Breast epithelium (tissue), 4 donors: ENCODE measurements around the gene CACNB3. TPM values are rescaled to one million over a fixed set of nuclear protein-coding genes. Genes with fewer than 3 reads are reported as not detected.
"Not testable (repeated sequence)": the region's sequence is repeated elsewhere in the genome, so short reads cannot be mapped to it uniquely, and the experiment has no call there.

Source experiments
- DNase-seq, 2 donors: peaks; one replicate each; pipeline ENCODE4 v3.0.0-alpha.2; 2019; ENCODE audit warnings: low spot score in 2 of 2
- H3K27ac ChIP-seq, 2 donors: fragments of 200-600 bp; sonication (generic) in 1 of 2; one replicate each; pipeline ENCODE4 v1.5.1; 2016 to 2019; ENCODE audit warnings: mild to moderate bottlenecking in 1 of 2
- H3K27me3 ChIP-seq, 2 donors: fragments of 200-600 bp; sonication (generic) in 1 of 2; one replicate each; pipeline versions ENCODE4 v1.5.1 to v1.6.0; 2017 to 2019; ENCODE audit warnings: control low read depth in 1 of 2, mild to moderate bottlenecking in 1 of 2
- H3K36me3 ChIP-seq: fragments of 200-600 bp; one replicate; pipeline ENCODE4 v1.5.1; 2019
- H3K4me1 ChIP-seq, 2 donors: fragments of 200-600 bp; sonication (generic); one replicate each; pipeline ENCODE4 v1.5.1; 2016 to 2019; ENCODE audit warnings: control low read depth in 1 of 2
- H3K4me3 ChIP-seq, 3 donors: fragments of 200-600 bp; sonication (generic); 1 replicate in 2 of 3; 2 replicates in 1 of 3; pipeline ENCODE4 v1.5.1; 2016 to 2019; ENCODE audit warnings: mild to moderate bottlenecking in 3 of 3, moderate library complexity in 2 of 3
- H3K9me3 ChIP-seq, 2 donors: fragments of 200-600 bp; sonication (generic) in 1 of 2; one replicate each; pipeline ENCODE4 v1.5.1; 2016 to 2019; ENCODE audit warnings: control low read depth in 1 of 2
- POLR2A ChIP-seq: fragments of 450-650 bp; IDR thresholded peaks from one replicate; pipeline ENCODE4 v1.6.1; 2016; ENCODE audit warnings: antibody characterized with exemption, mild to moderate bottlenecking, moderate library complexity
- POLR2AphosphoS5 ChIP-seq, 3 donors: sonication (generic); formaldehyde crosslinking; IDR thresholded peaks; one replicate each; pipeline ENCODE4 v1.6.1; 2017; ENCODE audit warnings: antibody characterized with exemption in 3 of 3
- intact Hi-C: fragments of 100-400 bp; cut with DNase I; formaldehyde crosslinking; loops from one replicate; pipeline ENCODE4 v1.15.1; 2023; ENCODE audit warnings: low total_unique reads
- total RNA-seq, 3 donors: library from RNA; depleted of rRNA; stranded (reverse); fragments of >200 nt; gene quantifications; one replicate each; pipeline ENCODE4 v1.1.0, GENCODE V29; 2016
- TF ChIP-seq, protein P1 (sequence below), 3 donors: fragments of 450-650 bp; IDR thresholded peaks; one replicate each; pipeline ENCODE4 v1.5.1; 2016 to 2017; ENCODE audit warnings: antibody characterized with exemption in 3 of 3, mild to moderate bottlenecking in 3 of 3, moderate library complexity in 3 of 3

CACNB3 gene
- total RNA-seq, 3 donors from 2014 or later, result 4.0 to 17.0 (median 10.8) TPM

DNA sequence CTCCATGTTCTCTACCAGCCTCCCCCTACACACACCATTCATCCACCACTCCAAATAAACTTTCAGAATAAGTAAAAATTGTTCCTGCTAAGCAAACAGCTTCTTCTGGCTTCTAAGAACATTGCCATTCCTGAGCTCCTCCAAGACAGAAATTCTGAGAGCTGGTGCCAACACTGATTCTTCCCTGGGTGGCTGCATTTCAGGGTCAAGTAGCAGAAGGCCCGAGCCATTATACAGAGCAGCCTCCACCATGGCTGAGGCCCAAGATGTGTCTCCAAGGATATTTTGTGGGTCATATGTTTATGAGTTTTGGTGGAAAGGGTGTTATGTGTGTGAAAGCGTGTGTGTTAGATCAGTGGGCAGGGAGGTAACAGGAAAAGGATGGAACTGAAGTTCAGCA is 50.9 kb downstream of the CACNB3 start:
- Histone ChIP-seq H3K36me3 (no peaks in the 10 kb centered on the region), H3K27ac (no peak overlapping the region), H3K9me3 (no peaks in the 10 kb centered on the region), H3K4me1 (peaks cover 5 to 16% of the 10 kb centered on the region in 2 donors), H3K4me3 (no peak overlapping the region), H3K27me3 (no peaks in the 10 kb centered on the region)
- no peak for DNase-seq
- intact Hi-C loops, result no loop called here
- no peak for TF ChIP-seq POLR2AphosphoS5 (IDR thresholded peaks at IDR 0.05)
- no peak for TF ChIP-seq POLR2A
- TF ChIP-seq, protein P1, sequence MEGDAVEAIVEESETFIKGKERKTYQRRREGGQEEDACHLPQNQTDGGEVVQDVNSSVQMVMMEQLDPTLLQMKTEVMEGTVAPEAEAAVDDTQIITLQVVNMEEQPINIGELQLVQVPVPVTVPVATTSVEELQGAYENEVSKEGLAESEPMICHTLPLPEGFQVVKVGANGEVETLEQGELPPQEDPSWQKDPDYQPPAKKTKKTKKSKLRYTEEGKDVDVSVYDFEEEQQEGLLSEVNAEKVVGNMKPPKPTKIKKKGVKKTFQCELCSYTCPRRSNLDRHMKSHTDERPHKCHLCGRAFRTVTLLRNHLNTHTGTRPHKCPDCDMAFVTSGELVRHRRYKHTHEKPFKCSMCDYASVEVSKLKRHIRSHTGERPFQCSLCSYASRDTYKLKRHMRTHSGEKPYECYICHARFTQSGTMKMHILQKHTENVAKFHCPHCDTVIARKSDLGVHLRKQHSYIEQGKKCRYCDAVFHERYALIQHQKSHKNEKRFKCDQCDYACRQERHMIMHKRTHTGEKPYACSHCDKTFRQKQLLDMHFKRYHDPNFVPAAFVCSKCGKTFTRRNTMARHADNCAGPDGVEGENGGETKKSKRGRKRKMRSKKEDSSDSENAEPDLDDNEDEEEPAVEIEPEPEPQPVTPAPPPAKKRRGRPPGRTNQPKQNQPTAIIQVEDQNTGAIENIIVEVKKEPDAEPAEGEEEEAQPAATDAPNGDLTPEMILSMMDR (IDR thresholded peaks at IDR 0.05), result no peak

DNA sequence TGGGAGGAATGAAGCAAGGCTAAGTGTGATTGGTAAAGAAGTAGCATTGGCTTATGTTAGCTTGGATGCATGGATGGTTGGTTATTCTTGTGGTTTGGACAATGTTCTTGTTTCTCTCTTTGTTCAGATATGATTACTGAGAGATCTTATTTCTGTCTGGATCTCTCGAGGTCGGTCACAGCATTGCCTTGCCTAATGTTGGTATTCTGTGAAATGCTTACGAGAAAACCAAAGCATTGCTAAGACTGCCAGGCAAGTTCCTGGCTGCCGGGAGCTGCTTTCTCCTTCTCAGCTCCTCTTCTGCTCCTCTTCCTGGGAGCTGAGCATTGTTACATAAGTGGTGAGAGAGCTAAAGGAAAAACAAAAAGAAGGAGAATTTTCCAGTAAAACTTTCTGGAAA is 54.8 kb downstream of the CACNB3 start:
- no peaks in the 10 kb centered on the region for H3K9me3 ChIP-seq
- TF ChIP-seq POLR2A (no peak), POLR2AphosphoS5 (IDR thresholded peaks at IDR 0.05) (no peak)
- TF ChIP-seq, protein P1 (IDR thresholded peaks at IDR 0.05), result no peak
- no peak overlapping the region for H3K4me3 ChIP-seq
- no peak overlapping the region for H3K27ac ChIP-seq
- no peak for DNase-seq
- no peaks in the 10 kb centered on the region for H3K36me3 ChIP-seq
- intact Hi-C loops, result no loop called here
- H3K4me1 ChIP-seq, result no peaks in the 10 kb centered on the region
- no peaks in the 10 kb centered on the region for H3K27me3 ChIP-seq

DNA sequence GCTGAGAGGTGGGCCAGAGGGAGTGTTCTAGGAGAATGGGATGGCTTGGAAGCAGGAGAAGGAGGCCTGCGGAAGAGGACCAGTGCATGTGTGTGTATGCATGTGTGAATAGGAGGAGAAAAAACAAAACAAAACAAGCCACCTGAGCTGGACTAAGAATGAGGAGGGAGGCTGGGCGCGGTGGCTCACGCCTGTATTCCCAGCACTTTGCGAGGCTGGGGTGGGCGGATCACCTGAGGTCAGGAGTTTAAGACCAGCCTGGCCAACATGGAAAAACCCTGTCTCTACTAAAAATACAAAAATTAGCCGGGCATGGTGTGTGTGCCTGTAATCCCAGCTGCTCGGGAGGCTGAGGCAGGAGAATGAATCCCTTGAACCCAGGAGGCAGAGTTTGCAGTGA is 55.2 kb downstream of the CACNB3 start:
- H3K27me3 ChIP-seq, H3K4me1 ChIP-seq, H3K27ac ChIP-seq, H3K36me3 ChIP-seq, H3K4me3 ChIP-seq, intact Hi-C loops, H3K9me3 ChIP-seq, DNase-seq: not testable (repeated sequence)

DNA sequence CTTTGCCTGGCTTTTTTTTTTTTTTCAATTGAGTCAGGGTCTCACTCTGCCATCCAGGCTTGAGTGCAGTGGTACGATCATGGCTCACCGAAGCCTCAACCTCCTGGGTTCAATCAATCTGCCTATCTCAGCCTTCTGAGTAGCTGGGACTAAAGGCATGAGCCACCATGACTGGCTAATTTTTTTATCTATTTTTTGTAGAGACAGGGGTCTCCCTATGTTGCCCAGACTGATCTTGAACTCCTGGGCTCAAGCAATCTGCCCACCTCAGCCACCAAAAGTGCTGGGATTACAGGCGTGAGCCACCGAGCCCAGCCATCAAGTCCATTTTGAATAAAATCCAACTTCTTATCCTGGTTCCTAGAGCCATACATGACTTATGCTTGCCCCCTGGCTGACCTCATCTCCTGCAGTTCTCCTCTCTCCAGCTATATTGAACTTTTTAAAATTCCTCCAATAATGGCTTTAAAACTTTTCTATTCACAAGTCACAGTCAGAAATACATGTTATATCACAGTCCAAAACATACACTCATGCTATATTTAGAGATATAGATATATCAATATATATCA is 57.7 kb downstream of the CACNB3 start:
- TF ChIP-seq POLR2AphosphoS5 (IDR thresholded peaks at IDR 0.05) (no peak), POLR2A (no peak)
- TF ChIP-seq, protein P1 (IDR thresholded peaks at IDR 0.05), result no peak
- Histone ChIP-seq H3K27ac (no peak overlapping the region), H3K27me3 (no peaks in the 10 kb centered on the region), H3K36me3 (no peaks in the 10 kb centered on the region), H3K4me3 (no peak overlapping the region), H3K4me1 (no peaks in the 10 kb centered on the region), H3K9me3 (no peaks in the 10 kb centered on the region)
- intact Hi-C loops, result no loop called here
- DNase-seq, result no peak

Other genes with a start within 250 kb of the CACNB3 start
- not detected for gene LALBA, start 248.4 kb upstream of the CACNB3 start, total RNA-seq
- 100 to 1,000 TPM in 1 of 3 donors, 10 to 100 TPM in 2; 48.0 to 113 (median 76.4) TPM for gene KANSL2, start 136.3 kb upstream of the CACNB3 start, total RNA-seq
- 10 to 100 TPM; 25.9 to 51.7 (median 26.7) TPM for gene CCNT1, start 101.8 kb upstream of the CACNB3 start, total RNA-seq
- 10 to 100 TPM; 42.0 to 61.4 (median 46.7) TPM for gene ADCY6, start 29.4 kb upstream of the CACNB3 start, total RNA-seq
- gene DDX23, start 33.7 kb downstream of the CACNB3 start, total RNA-seq, result 10 to 100 TPM; 65.4 to 89.9 (median 76.0) TPM
- 1 to 10 TPM; 1.1 to 5.4 (median 3.3) TPM for gene RND1, start 47.4 kb downstream of the CACNB3 start, total RNA-seq
- gene FKBP11, start 107.0 kb downstream of the CACNB3 start, total RNA-seq, result 10 to 100 TPM in 2 of 3 donors, 1 to 10 TPM in 1; 3.7 to 15.7 (median 13.5) TPM
- 10 to 100 TPM; 65.2 to 86.2 (median 75.2) TPM for gene ARF3, start 139.0 kb downstream of the CACNB3 start, total RNA-seq
- gene WNT10B, start 153.2 kb downstream of the CACNB3 start, total RNA-seq, result 1 to 10 TPM in 1 of 3 donors, under 1 TPM in 1, not detected in 1; 0.29 to 1.3 TPM
- gene WNT1, start 159.8 kb downstream of the CACNB3 start, total RNA-seq, result not detected
- under 1 TPM in 2 of 3 donors, not detected in 1; under 0.01 to 0.16 TPM for gene DDN, start 180.9 kb downstream of the CACNB3 start, total RNA-seq
- 10 to 100 TPM; 50.5 to 84.3 (median 54.0) TPM for gene PRKAG1, start 200.3 kb downstream of the CACNB3 start, total RNA-seq
- 10 to 100 TPM; 35.4 to 51.4 (median 45.9) TPM for gene KMT2D, start 242.3 kb downstream of the CACNB3 start, total RNA-seq